Measurements from ENCODE around the gene ANKFN1. TPM values are rescaled to one million over a fixed set of nuclear protein-coding genes. Genes with fewer than 3 reads are reported as not detected.

The ANKFN1 gene
- total RNA-seq, 4 donors from 2014 or later = 0.67 to 0.94 TPM; not detected in 2

- intact Hi-C loops (cut with DNase I) = no loop called here
Measured at GRCh38 chr17:56111706-56112485, 41.4 kb upstream of the ANKFN1 start.

DNA sequence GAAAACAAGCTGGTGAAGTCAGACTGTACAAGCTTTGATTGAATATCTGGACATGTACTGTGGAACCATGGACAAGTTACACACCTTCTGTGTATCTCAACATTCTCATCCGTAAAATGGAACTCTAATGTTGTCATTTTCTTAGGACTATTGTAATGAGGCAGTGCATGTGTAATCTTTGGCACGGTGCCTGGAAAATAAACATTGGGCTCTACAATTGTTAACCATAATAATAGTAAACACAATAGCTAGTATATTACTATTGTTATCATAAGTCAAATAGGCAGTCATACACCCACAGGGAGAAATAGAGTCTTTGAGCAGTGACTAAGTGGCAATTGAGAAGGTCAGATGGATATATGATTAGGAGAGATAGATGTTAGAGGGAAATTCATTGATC is 39.8 kb upstream of the ANKFN1 start:
- H3K9me3 ChIP-seq = no peaks in the 10 kb centered on the region
- intact Hi-C loops (cut with DNase I) = no loop called here
- DNase-seq = no peak
- no peak overlapping the region for H3K4me3 ChIP-seq (replicated peaks in 1 of 3)
- no peak overlapping the region for H3K27ac ChIP-seq
- 47 to 87% methylated on average over 2 of the region's 2 CpGs for WGBS, 2 donors
- H3K4me1 ChIP-seq = no peaks in the 10 kb centered on the region
- no peak for TF ChIP-seq CTCF (IDR thresholded peaks at IDR 0.05)
- TF ChIP-seq POLR2A (IDR thresholded peaks at IDR 0.05) = no peak
- H3K36me3 ChIP-seq = no peaks in the 10 kb centered on the region
- H3K27me3 ChIP-seq = no peaks in the 10 kb centered on the region

More at GRCh38 chr17:56111706-56112485, 41.4 kb upstream of the ANKFN1 start:
- no peaks in the 10 kb centered on the region for H3K9me3 ChIP-seq
- no peaks in the 10 kb centered on the region for H3K27me3 ChIP-seq
- H3K27ac ChIP-seq = no peak overlapping the region
- WGBS, 2 donors = 38 to 55% methylated on average over 3 of the region's 3 CpGs
- no peaks in the 10 kb centered on the region for H3K4me1 ChIP-seq
- H3K36me3 ChIP-seq = no peaks in the 10 kb centered on the region
- no peak for DNase-seq
- TF ChIP-seq CTCF (IDR thresholded peaks at IDR 0.05) (no peak), POLR2A (IDR thresholded peaks at IDR 0.05) (no peak)
- H3K4me3 ChIP-seq (replicated peaks in 1 of 3) = no peak overlapping the region

DNA sequence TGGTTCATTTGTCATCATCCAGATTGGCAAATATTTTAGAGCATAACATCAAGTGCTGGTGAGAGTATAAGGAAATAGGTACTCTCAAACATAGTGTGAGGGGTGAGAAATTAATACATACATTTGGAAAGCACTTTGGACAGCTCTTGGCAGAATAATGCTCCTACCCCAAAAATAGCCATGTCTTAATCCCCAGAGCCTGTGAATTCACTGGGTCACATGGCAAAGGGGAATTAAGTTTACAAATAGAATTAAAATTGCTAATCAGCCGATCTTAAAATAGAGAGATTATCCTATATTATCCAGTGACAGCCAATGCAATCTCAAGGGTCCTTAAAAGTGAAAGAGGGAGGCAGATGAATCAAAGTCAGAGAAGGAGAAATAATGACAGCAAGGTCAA is 38.8 kb upstream of the ANKFN1 start:
- intact Hi-C loops (cut with DNase I) = no loop called here
- 68 to 85% methylated on average over 1 of the region's 1 CpG for WGBS, 2 donors
- Histone ChIP-seq H3K27ac (no peak overlapping the region), H3K4me3 (replicated peaks in 1 of 3) (no peak overlapping the region), H3K27me3 (no peaks in the 10 kb centered on the region), H3K9me3 (no peaks in the 10 kb centered on the region), H3K36me3 (no peaks in the 10 kb centered on the region), H3K4me1 (no peaks in the 10 kb centered on the region)
- no peak for DNase-seq
- TF ChIP-seq POLR2A (IDR thresholded peaks at IDR 0.05) (no peak), CTCF (IDR thresholded peaks at IDR 0.05) (no peak)

DNA sequence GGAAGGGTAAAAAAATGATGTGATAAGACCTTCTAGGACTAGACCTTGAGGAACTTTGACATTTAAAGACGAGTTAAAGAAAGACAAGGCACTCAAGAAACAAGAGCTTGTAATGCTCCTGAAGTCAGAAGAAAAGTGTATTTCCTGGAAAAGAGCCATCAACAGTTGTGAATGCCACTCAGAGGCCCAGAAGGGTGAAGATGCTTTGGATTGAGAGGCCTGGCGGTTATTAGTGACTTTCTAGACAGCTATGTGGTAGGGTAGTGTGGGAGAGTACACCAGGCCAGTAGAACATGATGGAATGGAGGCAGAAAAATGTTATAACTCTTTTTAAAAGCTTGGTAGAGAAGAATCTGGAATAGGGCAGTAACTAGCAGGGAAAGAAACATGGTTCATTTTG is 34.1 kb upstream of the ANKFN1 start:
- Histone ChIP-seq H3K36me3 (no peaks in the 10 kb centered on the region), H3K27ac (no peak overlapping the region), H3K9me3 (no peaks in the 10 kb centered on the region), H3K4me1 (no peaks in the 10 kb centered on the region), H3K4me3 (replicated peaks in 1 of 3) (no peak overlapping the region), H3K27me3 (no peaks in the 10 kb centered on the region)
- intact Hi-C loops (cut with DNase I) = no loop called here
- TF ChIP-seq CTCF (IDR thresholded peaks at IDR 0.05) (no peak), POLR2A (IDR thresholded peaks at IDR 0.05) (no peak)
- no peak for DNase-seq
- 50 to 56% methylated on average over 2 of the region's 2 CpGs for WGBS, 2 donors

GRCh38 chr17:56119936-56120335 is 33.3 kb upstream of the ANKFN1 start:
- no peaks in the 10 kb centered on the region for H3K4me1 ChIP-seq
- no peak overlapping the region for H3K27ac ChIP-seq
- no peak for DNase-seq
- no peaks in the 10 kb centered on the region for H3K27me3 ChIP-seq
- intact Hi-C loops (cut with DNase I) = no loop called here
- no peak overlapping the region for H3K4me3 ChIP-seq (replicated peaks in 1 of 3)
- WGBS, 2 donors = 83 to 84% methylated on average over 4 of the region's 4 CpGs
- TF ChIP-seq POLR2A (IDR thresholded peaks at IDR 0.05) (no peak), CTCF (IDR thresholded peaks at IDR 0.05) (no peak)
- no peaks in the 10 kb centered on the region for H3K36me3 ChIP-seq
- H3K9me3 ChIP-seq = no peaks in the 10 kb centered on the region
